Keratinocyte (primary cell): ENCODE data around the gene ZNF670. TPM values are rescaled to one million over a fixed set of nuclear protein-coding genes. Genes with fewer than 3 reads are reported as not detected.

Experiments used
- DNase-seq: peaks from one replicate; pipeline ENCODE4 v3.0.0-alpha.2; 2011; ENCODE audit warnings: low read depth, missing footprints, low spot score
- FAIRE-seq: peaks from 2 replicates; lab custom pipeline; 2011; peaks lifted over from hg19 to GRCh38; lab: Jason Lieb, UNC
- H2AFZ ChIP-seq: 2 replicates; pipeline ENCODE4 v1.6.0; 2012; ENCODE audit warnings: low read length, control low read depth, inconsistent platforms; ENCODE audit not compliant: control insufficient read depth
- H3K27ac ChIP-seq: 2 replicates; pipeline ENCODE4 v1.5.1; 2011; ENCODE audit warnings: low read length; ENCODE audit not compliant: control insufficient read depth, insufficient read depth
- H3K27me3 ChIP-seq: 3 replicates; pipeline ENCODE4 v1.6.0; 2011; ENCODE audit warnings: low read length; ENCODE audit not compliant: control insufficient read depth, insufficient read depth; ENCODE audit errors: extremely low read depth
- H3K36me3 ChIP-seq, 2 experiments: 2 replicates in 1 of 2; 3 replicates in 1 of 2; pipeline ENCODE4 v1.5.1; 2011; ENCODE audit warnings: low read length in 2 of 2, mild to moderate bottlenecking in 1 of 2; ENCODE audit not compliant: control insufficient read depth in 2 of 2, insufficient read depth in 2 of 2; ENCODE audit errors: extremely low read depth in 1 of 2
- H3K4me1 ChIP-seq: 3 replicates; pipeline ENCODE4 v1.5.1; 2011; ENCODE audit warnings: low read length; ENCODE audit not compliant: control insufficient read depth, insufficient read depth; ENCODE audit errors: extremely low read depth
- H3K4me2 ChIP-seq: 3 replicates; pipeline ENCODE4 v1.6.0; 2011; ENCODE audit warnings: low read depth, low read length; ENCODE audit not compliant: control insufficient read depth, insufficient read depth; ENCODE audit errors: extremely low read depth
- H3K4me3 ChIP-seq, 3 experiments: fragments of 200-600 bp in 1 of 3; sonication (generic) in 1 of 3; 2 replicates in 2 of 3; 3 replicates in 1 of 3; pipeline ENCODE4 v1.5.1; 2011 to 2016; ENCODE audit warnings: low read length in 3 of 3, mild to moderate bottlenecking in 3 of 3, control low read depth in 2 of 3, inconsistent platforms in 1 of 3, low read depth in 1 of 3, mixed read lengths in 1 of 3, mixed run types in 1 of 3, moderate library complexity in 1 of 3; ENCODE audit not compliant: control insufficient read depth in 2 of 3, insufficient read depth in 2 of 3; ENCODE audit errors: extremely low read depth in 1 of 3
- H3K79me2 ChIP-seq: 2 replicates; pipeline ENCODE4 v1.6.0; 2012; ENCODE audit warnings: low read length; ENCODE audit not compliant: control insufficient read depth, insufficient read depth
- H3K9ac ChIP-seq: 3 replicates; pipeline ENCODE4 v1.6.0; 2011; ENCODE audit warnings: low read length; ENCODE audit not compliant: control insufficient read depth, insufficient read depth; ENCODE audit errors: extremely low read depth
- H3K9me1 ChIP-seq: 3 replicates; pipeline ENCODE4 v1.6.0; 2011; ENCODE audit warnings: low read length; ENCODE audit not compliant: control insufficient read depth, insufficient read depth; ENCODE audit errors: extremely low read depth
- H3K9me3 ChIP-seq: 2 replicates; pipeline ENCODE4 v1.5.1; 2012; ENCODE audit warnings: low read depth, low read length; ENCODE audit not compliant: control insufficient read depth
- H4K20me1 ChIP-seq: 3 replicates; pipeline ENCODE4 v1.6.0; 2011; ENCODE audit warnings: low read length; ENCODE audit not compliant: control insufficient read depth, insufficient read depth; ENCODE audit errors: extremely low read depth
- CTCF ChIP-seq, 3 experiments: IDR thresholded peaks in 1 of 3; conservative IDR thresholded peaks in 1 of 3; optimal IDR thresholded peaks in 1 of 3; 2 replicates in 2 of 3; 3 replicates in 1 of 3; pipeline versions ENCODE3 to v1.5.1; 2011; ENCODE audit warnings: low read length in 3 of 3, mild to moderate bottlenecking in 3 of 3, moderate library complexity in 2 of 3, control low read depth in 1 of 3, inconsistent platforms in 1 of 3; ENCODE audit not compliant: insufficient read depth in 2 of 3; ENCODE audit errors: extremely low read depth in 1 of 3
- EZH2 ChIP-seq: IDR thresholded peaks from one replicate; pipeline ENCODE4 v1.6.1; 2012; ENCODE audit warnings: inconsistent platforms, mild to moderate bottlenecking, low read length, moderate library complexity
- dilution Hi-C: fragments of 300-500 bp; cut with MboI; formaldehyde crosslinking; loops from one replicate; pipeline ENCODE4 v1.7.0; 2020; ENCODE audit warnings: low sequenced_read_pairs; ENCODE audit not compliant: extremely low pct_ligation_motif_present
- polyA plus RNA-seq, 5 experiments: library from polyadenylated mRNA; depleted of rRNA in 3 of 5; stranded (reverse) in 3 of 5; stranded (forward) in 1 of 5; unstranded in 1 of 5; fragments of >200 nt; gene quantifications; 1 replicate in 1 of 5; 2 replicates in 3 of 5; 3 replicates in 1 of 5; pipeline versions ENCODE4 v1.2.1 to v1.2.3, GENCODE V29; 2011 to 2012; ENCODE audit warnings: missing spikeins in 2 of 5, low read depth in 1 of 5, low replicate concordance in 1 of 5

Gene ZNF670
- polyA plus RNA-seq, 1 donor (not counting 4 experiments of a cell fraction or from before 2014, with no cell fraction given) = 3.6 TPM

DNA sequence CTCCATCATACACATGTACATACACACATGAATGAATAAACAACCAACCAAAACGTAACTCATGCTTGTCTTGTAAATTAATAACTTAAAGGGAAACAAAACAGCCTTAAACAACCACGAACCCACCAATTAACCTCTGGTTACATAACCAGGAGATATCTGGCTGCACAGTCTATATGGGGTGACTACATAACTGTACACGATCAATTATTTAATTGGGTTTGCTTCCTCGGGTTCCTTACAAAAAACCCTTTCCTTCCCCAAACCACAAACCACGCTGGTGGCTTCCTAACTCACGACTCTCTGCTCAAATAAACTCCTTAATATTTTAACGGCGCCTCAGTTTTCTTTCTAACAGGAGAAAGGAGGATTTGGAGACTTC lies 744 bp downstream of the ZNF670 start:
- no peak for TF ChIP-seq EZH2
- TF ChIP-seq CTCF (optimal IDR thresholded peaks at IDR 0.05 in 1 of 3, IDR thresholded peaks at IDR 0.05 in 1 of 3, conservative IDR thresholded peaks at IDR 0.05 in 1 of 3; ENCODE audit: extremely low read depth in 1 of 3, insufficient read depth in 2 of 3, low read length in 3 of 3) = no peak
- Histone ChIP-seq H3K27me3 (no peaks in the 10 kb centered on the region), H3K27ac (peak overlapping the region; percentile 82), H3K4me3 (peak overlapping the region; percentile 80 to 96 (median 91)), H3K4me2 (peak overlapping the region; percentile 99), H4K20me1 (no peaks in the 10 kb centered on the region), H3K9me1 (no peaks in the 10 kb centered on the region), H3K79me2 (peaks cover 36% of the 10 kb centered on the region), H3K4me1 (peaks cover 13% of the 10 kb centered on the region), H3K36me3 (no peaks in the 10 kb centered on the region), H3K9ac (peak overlapping the region; percentile 80), H3K9me3 (no peaks in the 10 kb centered on the region), H2AFZ (peak overlapping the region; percentile 97)
- FAIRE-seq (no peak), DNase-seq (no peak)
- dilution Hi-C loops = no loop called here

DNA sequence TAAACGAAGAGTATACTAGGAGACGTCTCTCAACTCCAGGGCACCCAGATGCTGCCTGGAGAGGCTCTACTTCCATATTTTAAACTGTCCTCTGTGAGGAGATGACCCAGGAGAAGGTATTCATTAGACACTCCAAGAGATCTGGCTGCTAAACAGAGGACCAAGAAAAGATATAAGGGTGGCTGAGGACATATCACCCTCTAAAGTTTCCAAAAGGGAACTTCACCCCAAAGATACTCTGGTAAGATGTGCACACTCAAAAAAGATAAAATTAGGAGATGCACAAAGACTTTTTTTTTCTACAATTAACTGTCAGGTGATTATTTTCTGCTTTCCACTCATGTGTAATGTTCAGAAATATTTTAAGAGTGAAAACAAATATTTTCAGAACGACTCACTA lies 1.4 kb downstream of the ZNF670 start:
- H3K9ac ChIP-seq = peak overlapping the region; percentile 80

More for the DNA sequence above, 1.4 kb downstream of the ZNF670 start:
- Histone ChIP-seq H2AFZ (no peak overlapping the region), H3K4me1 (peaks cover 13% of the 10 kb centered on the region), H3K79me2 (peaks cover 37% of the 10 kb centered on the region), H3K4me2 (peak overlapping the region; percentile 99), H3K4me3 (peak overlapping the region in 2 of 3 experiments; percentile 91 to 96), H3K27ac (no peak overlapping the region), H3K9me3 (no peaks in the 10 kb centered on the region), H3K36me3 (no peaks in the 10 kb centered on the region), H3K27me3 (no peaks in the 10 kb centered on the region), H4K20me1 (no peaks in the 10 kb centered on the region), H3K9me1 (no peaks in the 10 kb centered on the region)
- DNase-seq = no peak
- no peak for FAIRE-seq
- TF ChIP-seq EZH2 (no peak), CTCF (optimal IDR thresholded peaks at IDR 0.05 in 1 of 3, IDR thresholded peaks at IDR 0.05 in 1 of 3, conservative IDR thresholded peaks at IDR 0.05 in 1 of 3; ENCODE audit: extremely low read depth in 1 of 3, insufficient read depth in 2 of 3, low read length in 3 of 3) (no peak)
- dilution Hi-C loops = no loop called here
